Measurements from ENCODE around the gene SMAD3. TPM values are rescaled to one million over a fixed set of nuclear protein-coding genes. Genes with fewer than 3 reads are reported as not detected.

SMAD3 gene
- total and polyA plus RNA-seq, 10 of the 15 experiments (the other 5 are each of a cell fraction or from before 2014, with no cell fraction given), result 5.6 to 43.2 (median 16.0) TPM

DNA sequence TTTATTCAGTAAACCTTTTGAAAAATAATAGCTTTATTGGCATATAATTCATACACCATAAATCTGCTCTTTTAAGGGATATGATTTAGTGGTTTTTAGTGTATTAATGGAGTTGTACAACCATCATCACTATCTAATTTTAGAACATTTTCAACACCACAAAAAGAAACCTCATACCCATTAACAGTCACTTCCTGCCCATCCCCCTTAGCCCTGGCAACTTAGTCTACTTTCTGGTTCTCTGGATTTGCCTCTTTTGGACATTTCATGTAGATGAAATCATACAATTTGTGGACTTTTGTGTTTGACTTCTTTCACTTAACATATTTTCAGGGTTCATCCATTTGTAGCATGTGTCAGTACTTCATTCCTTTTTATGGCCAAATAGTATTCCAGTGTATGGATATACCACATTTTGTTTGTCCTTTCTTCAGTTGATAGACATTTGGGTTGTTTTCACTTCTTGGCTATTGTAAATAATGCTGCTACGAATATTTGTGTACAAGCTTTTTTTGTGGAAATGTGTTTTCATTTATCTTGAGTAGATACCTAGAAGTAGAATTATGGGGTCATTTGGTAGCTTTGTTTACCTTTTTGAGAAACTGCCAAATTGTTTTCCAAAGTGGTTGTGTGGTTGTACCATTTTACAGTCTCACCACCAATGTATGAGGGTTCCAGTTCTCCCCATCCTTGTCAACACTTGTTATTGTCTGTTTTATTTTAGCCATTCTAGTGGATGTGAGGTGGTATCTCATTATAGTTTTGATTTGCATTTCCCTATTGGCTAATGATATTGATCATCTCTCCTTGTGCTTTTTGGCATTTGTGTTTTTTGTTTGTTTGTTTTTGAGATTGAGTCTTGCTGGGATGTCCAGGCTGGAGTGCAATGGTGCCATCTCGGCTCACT, 45.8 kb downstream of the SMAD3 start:
- Histone ChIP-seq H3K27ac (ENCODE audit: control insufficient read depth, insufficient read depth) (peak overlapping the region; percentile 92), H3K9ac (ENCODE audit: control insufficient read depth, insufficient read depth, low read length) (no peak overlapping the region; the same call in 1 of the 2 replicates), H2AFZ (ENCODE audit: control insufficient read depth, low read depth, low read length) (no peak overlapping the region), H3K4me2 (ENCODE audit: control insufficient read depth, insufficient read depth) (peak overlapping the region; percentile 80), H3K79me2 (ENCODE audit: control insufficient read depth, insufficient read depth, low read length) (peaks cover 70% of the 10 kb centered on the region), H3K36me3 (ENCODE audit: control insufficient read depth in 2 of 2, insufficient read depth in 2 of 2, low read length in 1 of 2) (peaks cover 0 to 2% of the 10 kb centered on the region in 2 experiments; a peak in 2 of 4 replicates), H3K4me1 (ENCODE audit: control insufficient read depth, insufficient read depth, low read length) (peaks cover 59% of the 10 kb centered on the region), H3K9me3 (replicated peaks; ENCODE audit: control insufficient read depth, insufficient read depth, low read length) (peaks cover 6% of the 10 kb centered on the region), H3K4me3 (no peak overlapping the region), H4K20me1 (ENCODE audit: control insufficient read depth, insufficient read depth) (no peaks in the 10 kb centered on the region; the same call in 1 of the 2 replicates), H3K27me3 (replicated peaks in 1 of 2; ENCODE audit: control insufficient read depth in 2 of 2, insufficient read depth in 2 of 2, low read length in 1 of 2) (no peaks in the 10 kb centered on the region)
- DNase-seq (ENCODE audit: low read depth, low spot score) (no peak), FAIRE-seq (no peak), ATAC-seq (no peak)
- ChIA-PET POLR2A (interaction anchor here (0.7 to 3.4 kb wide), 8 partner anchors 10 to 37 kb away, joined by 3 to 24 read pairs (median 4); no protein-coding TSS in a partner anchor), SMC1A (ENCODE audit: uncharacterized antibody, unreplicated experiment) (interaction anchor here (1.0 to 6.0 kb wide), 9 partner anchors 9 to 93 kb away, joined by 3 to 49 read pairs (median 5); no protein-coding TSS in a partner anchor), RAD21 (ENCODE audit: unreplicated experiment) (interaction anchor here (0.7 to 3.2 kb wide), 5 partner anchors 10 to 30 kb away, joined by 3 to 33 read pairs (median 15); no protein-coding TSS in a partner anchor), CTCF (interaction anchor here (1.2 to 3.9 kb wide), 4 partner anchors 8 to 29 kb away, joined by 4 to 14 read pairs (median 6); no protein-coding TSS in a partner anchor)
- in situ Hi-C loops (cut with MboI) (no loop called here), intact Hi-C loops (cut with micrococcal nuclease; ENCODE audit: unreplicated experiment) (no loop called here)
- no TSS peak for BruUV-seq (replicated peaks)
- 100% methylated on average over 2 of the region's 2 CpGs for WGBS (ENCODE audit: insufficient coverage, insufficient replicate concordance, low lambda C conversion rate, missing lambda C conversion rate)
- TF ChIP-seq ZNF207 (IDR thresholded peaks at IDR 0.05; ENCODE audit: borderline replicate concordance) (no peak), SMARCA5 (IDR thresholded peaks at IDR 0.05) (no peak), TCF12 (IDR thresholded peaks at IDR 0.05; ENCODE audit: low read depth, low read length) (no peak), NR2C1 (IDR thresholded peaks at IDR 0.05) (no peak), KLF5 (IDR thresholded peaks at IDR 0.05; ENCODE audit: partially characterized antibody) (no peak), CBX3 (IDR thresholded peaks at IDR 0.05; ENCODE audit: borderline replicate concordance, low read depth) (no peak), HDGF (IDR thresholded peaks at IDR 0.05) (no peak), MEF2A (IDR thresholded peaks at IDR 0.05; ENCODE audit: insufficient read depth, low read depth, low read length) (peak; percentile 74), NRF1 (conservative IDR thresholded peaks at IDR 0.05; ENCODE audit: low read depth, low read length) (no peak), EGR1 (IDR thresholded peaks at IDR 0.05; ENCODE audit: borderline replicate concordance in 1 of 2, low read depth in 2 of 2, low read length in 2 of 2) (no peak), ETV6 (conservative IDR thresholded peaks at IDR 0.05 in 1 of 2, IDR thresholded peaks at IDR 0.05 in 1 of 2; ENCODE audit: borderline replicate concordance in 1 of 2, low read depth in 1 of 2) (no peak), YBX1 (IDR thresholded peaks at IDR 0.05) (no peak), ZNF217 (IDR thresholded peaks at IDR 0.05) (peak; percentile 74), CBFB (IDR thresholded peaks at IDR 0.05; ENCODE audit: low read depth) (peak; percentile 10), MEF2B (IDR thresholded peaks at IDR 0.05; ENCODE audit: partially characterized antibody, poor library complexity, severe bottlenecking) (no peak)
- TF ChIP-seq, protein P1, sequence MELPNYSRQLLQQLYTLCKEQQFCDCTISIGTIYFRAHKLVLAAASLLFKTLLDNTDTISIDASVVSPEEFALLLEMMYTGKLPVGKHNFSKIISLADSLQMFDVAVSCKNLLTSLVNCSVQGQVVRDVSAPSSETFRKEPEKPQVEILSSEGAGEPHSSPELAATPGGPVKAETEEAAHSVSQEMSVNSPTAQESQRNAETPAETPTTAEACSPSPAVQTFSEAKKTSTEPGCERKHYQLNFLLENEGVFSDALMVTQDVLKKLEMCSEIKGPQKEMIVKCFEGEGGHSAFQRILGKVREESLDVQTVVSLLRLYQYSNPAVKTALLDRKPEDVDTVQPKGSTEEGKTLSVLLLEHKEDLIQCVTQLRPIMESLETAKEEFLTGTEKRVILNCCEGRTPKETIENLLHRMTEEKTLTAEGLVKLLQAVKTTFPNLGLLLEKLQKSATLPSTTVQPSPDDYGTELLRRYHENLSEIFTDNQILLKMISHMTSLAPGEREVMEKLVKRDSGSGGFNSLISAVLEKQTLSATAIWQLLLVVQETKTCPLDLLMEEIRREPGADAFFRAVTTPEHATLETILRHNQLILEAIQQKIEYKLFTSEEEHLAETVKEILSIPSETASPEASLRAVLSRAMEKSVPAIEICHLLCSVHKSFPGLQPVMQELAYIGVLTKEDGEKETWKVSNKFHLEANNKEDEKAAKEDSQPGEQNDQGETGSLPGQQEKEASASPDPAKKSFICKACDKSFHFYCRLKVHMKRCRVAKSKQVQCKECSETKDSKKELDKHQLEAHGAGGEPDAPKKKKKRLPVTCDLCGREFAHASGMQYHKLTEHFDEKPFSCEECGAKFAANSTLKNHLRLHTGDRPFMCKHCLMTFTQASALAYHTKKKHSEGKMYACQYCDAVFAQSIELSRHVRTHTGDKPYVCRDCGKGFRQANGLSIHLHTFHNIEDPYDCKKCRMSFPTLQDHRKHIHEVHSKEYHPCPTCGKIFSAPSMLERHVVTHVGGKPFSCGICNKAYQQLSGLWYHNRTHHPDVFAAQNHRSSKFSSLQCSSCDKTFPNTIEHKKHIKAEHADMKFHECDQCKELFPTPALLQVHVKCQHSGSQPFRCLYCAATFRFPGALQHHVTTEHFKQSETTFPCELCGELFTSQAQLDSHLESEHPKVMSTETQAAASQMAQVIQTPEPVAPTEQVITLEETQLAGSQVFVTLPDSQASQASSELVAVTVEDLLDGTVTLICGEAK (IDR thresholded peaks at IDR 0.05; ENCODE audit: borderline replicate concordance), result no peak
- TF ChIP-seq, protein P2, sequence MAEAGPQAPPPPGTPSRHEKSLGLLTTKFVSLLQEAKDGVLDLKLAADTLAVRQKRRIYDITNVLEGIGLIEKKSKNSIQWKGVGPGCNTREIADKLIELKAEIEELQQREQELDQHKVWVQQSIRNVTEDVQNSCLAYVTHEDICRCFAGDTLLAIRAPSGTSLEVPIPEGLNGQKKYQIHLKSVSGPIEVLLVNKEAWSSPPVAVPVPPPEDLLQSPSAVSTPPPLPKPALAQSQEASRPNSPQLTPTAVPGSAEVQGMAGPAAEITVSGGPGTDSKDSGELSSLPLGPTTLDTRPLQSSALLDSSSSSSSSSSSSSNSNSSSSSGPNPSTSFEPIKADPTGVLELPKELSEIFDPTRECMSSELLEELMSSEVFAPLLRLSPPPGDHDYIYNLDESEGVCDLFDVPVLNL (IDR thresholded peaks at IDR 0.05; ENCODE audit: low read depth, low read length), result no peak
